Glomerular visceral epithelial cell (primary cell): ENCODE results near the gene ICOSLG.
"Not testable (repeated sequence)": the region's sequence is repeated elsewhere in the genome, so short reads cannot be mapped to it uniquely, and the experiment has no call there.

Experiments used
- DNase-seq: peaks from one replicate; pipeline ENCODE4 v3.0.0-alpha.2; 2016; ENCODE audit errors: extremely low spot score

The ICOSLG gene

DNA sequence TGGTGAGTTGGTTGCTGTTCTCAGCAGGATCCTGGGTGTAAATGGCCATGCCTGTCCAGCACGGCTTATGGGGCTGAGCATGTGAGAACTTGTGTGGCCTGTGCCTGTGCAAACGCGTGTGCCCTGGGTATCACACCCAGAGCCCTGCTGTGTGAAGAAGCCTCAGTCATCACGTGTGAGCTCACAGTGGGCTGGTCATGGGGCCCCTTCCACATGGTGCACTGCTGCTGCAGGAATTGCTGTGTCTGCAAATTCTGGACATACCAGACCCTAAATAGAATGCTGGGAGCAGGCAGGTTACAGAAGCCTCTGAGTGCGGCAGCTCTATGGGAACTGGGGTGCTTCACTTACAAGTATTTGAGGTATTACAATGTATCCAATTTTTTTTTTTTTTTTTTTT, 17.4 kb downstream of the ICOSLG start:
- DNase-seq = not testable (repeated sequence)

DNA sequence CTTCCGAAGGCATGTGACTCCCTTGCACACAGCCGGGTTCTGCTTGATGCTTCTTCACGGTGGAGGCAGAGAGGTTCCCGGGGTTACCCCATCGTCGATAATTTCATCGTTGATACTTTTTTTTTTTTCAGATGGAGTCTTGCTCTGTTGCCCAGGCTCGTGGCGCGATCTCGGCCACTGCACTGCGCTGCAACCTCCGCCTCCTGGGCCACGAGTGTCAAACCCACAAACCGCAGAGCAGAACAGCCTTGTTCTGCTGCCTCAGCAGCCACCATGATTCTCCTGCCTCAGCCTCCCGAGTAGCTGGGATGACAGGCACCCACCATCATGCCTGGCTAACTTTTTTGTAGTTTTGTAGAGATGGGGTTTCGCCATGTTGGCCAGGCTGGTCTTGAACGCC, 20.1 kb downstream of the ICOSLG start:
- not testable (repeated sequence) for DNase-seq

GRCh38 chr21:44218461-44218860, 22.3 kb downstream of the ICOSLG start:
- DNase-seq = not testable (repeated sequence)

GRCh38 chr21:44211978-44212377, 28.8 kb downstream of the ICOSLG start:
- not testable (repeated sequence) for DNase-seq

GRCh38 chr21:44211574-44211973, 29.2 kb downstream of the ICOSLG start:
- DNase-seq = not testable (repeated sequence)

DNA sequence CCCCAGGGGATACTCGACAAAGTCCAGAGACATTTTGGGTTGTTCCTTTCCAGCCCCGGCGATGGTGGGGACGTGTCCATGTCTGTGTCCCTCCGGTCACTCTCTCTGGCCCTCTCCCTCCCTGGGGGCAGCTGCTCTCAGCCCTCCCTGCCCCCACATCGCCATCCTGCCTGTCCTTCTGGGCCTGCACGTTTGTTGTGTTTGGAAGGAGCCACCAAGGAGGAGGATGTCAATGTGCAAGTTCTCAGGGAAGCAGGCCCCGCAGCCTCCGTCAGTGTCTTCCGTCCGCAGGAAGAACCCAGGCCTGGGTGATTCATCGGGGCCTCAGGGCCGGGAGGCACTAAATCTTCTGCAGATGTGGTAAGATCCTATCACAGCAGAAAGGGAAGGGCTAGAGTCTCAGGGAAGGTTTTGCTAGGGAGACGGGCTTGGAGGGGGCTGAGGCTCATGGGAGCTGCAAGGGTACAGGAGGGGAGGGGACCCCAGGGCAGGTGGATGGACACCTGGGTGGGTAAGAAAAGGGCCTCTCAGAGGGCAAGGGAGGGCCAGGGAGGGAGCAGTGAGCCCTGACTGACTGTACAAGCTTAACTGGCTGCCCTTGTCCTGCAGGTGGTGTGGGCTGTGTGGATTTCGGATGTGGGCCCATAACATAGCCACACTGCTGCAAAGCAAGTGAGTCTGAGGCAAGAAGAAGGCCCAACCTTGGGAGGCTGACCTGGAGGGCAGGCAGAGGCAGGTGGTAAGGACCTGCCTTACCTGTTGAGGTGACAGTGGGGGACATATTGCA, 32.7 kb downstream of the ICOSLG start:
- DNase-seq = not testable (repeated sequence)

DNA sequence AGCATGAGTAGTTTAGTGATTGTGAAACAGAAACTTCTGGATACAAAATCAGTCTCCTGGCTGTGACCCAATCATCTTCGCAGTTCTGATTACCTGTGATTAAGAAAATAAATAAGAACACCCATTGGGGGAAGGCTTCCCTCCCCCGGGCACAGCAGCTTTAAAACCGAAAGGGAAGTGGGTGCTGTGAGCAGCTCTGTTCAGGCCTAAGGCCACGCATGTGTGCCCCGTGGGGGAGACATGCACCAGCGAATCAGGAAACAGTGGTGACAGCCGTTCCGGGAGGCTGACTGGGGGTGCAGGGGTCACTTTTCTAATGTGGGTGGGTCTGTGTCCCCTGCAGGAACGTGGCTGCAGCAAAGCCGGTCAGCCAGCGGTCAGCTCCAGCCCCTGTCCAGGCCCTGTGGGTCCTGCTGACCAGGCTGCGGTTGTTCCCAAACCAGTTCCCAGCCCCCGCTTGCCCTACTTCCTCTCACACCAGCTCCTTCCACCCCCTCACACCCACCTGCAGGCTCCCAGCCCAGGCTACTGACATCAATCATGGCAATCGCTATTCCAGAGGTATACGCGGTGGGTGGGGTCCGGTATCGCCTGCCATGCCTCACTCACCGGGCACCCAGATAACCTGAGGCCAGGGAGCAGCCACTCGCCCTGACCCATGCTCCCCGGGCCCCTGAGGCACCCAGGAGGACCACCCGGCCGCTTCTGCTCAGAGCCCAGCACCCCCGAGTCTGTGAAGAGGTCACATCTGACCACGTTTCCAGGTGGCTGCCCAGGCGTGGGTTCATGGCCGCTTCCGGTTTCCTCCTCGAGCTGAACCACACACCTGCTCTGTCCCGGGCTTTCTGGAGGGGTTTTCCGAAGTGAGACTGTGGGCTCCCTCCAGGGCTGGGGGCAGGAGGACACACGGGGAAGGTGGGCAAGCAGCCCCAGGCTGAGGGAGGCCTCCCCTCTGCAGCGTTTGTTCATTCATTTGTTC, 33.8 kb downstream of the ICOSLG start:
- DNase-seq = not testable (repeated sequence)

DNA sequence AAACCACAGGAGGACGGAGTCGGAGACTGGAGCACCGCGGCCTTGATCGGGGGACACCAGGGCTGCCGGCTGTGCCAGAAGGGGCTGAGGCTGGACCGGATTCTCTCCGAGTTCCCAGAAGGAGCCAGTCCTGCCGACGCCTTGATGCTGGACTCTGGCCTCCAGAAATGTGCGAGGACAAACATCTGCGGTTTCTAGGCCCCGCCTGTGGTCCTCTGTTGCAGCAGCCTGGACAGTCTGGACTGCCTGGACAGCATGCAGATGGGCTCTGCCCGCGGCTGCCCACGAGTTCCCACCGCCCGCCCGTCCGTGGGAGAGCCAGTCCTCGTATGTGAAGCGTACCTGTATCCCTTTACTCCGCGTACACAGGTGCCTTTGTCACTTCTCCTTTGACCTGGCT, 34.6 kb downstream of the ICOSLG start:
- DNase-seq = not testable (repeated sequence)

DNA sequence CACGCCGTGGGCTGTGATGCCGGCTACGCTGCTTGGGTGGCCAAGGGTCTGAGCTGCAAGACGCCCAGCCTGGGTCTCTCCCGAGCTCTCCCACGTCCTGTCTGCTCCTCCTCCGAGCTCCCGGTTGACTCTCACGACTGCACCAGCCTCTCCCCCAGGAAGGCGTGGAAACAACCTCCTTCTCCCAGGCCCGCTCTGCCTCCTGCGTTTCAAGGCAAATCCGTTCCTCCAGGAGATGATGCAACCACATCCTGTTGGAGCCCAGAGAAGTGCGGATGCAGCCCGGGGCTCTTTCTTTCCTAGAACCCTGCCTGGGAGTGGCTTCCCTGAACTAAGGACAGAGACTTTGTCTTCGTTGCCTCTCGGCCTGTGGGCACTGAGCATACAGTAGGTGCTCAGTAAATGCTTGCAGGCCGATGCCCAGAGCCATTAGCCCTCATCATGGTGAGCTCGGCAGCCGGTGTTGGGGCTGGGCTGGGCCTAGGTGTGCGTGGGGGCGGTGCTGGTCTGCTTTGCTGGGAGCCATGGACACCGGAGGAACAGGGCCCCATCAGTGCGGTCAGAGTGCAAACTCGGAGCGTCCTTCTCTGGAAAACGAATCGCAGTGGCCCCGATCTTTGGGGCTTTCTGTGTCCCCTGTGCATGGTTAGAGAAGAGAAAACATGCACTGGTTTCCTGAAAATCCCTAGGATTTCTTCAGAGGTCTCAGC, 38.0 kb downstream of the ICOSLG start:
- not testable (repeated sequence) for DNase-seq

DNA sequence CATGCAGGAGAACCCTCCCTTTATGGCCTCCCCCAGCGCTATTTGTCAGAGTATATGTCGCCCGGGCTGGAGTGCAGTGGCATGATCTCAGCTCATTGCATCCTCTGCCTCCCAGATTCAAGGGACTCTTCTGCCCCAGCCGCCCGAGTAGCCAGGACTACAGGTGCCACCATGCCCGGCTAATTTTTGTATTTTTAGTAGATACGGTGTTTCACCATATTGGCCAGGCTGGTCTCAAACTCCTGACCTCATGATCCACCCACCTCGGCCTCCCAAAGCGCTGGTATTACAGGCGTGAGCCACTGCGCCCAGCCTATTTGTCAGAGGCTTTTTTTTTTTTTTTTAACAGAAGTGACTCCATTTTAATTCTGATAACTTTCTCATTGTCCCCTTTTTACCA, 40.7 kb downstream of the ICOSLG start:
- not testable (repeated sequence) for DNase-seq

DNA sequence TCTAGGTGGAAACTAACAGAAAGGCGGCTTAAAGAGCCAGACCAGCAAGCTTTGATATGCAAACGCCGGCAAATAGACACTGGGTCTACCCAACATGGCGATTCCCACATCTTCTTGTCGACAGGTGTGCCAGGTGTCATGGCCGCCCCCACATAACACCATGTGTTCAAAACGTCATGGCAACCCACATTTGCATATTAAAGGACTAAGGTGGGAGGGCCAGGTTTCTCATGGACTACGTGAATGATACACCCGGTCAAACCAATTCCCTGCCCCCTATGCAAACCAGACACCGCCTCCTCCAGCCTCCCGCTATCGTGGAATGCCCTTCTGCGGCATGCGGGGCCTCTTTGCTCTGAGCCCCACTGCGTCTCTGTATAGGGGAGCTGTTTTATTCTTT, 41.3 kb downstream of the ICOSLG start:
- no peak for DNase-seq

- not testable (repeated sequence) for DNase-seq
Measured at GRCh38 chr21:44197156-44197516, 43.6 kb downstream of the ICOSLG start.

GRCh38 chr21:44196212-44197155, 44.3 kb downstream of the ICOSLG start:
- DNase-seq = not testable (repeated sequence)

- peak; percentile 22 for DNase-seq
Measured at GRCh38 chr21:44194888-44195287, 45.9 kb downstream of the ICOSLG start.

DNA sequence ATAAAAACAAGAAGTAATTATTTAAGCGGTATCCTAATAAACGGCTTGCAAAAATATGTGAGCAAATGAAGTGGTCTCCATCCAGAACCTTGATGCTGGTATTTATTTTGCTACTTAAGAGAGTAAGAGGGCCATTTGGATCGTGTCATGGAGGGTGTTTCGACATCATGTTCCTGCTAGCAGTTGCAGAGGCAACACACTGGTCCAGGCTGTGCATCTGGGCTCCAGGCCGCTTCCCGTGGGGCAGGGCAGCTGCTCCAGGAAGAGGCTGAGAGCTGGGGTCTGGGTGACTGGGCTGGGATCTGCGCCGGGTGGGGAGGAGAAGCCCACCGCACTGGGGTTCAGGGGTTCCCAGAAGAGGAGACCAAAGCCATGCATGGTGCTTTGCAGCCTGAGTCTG, 46.3 kb downstream of the ICOSLG start:
- DNase-seq = not testable (repeated sequence)

- not testable (repeated sequence) for DNase-seq
Measured at GRCh38 chr21:44193108-44193507, 47.6 kb downstream of the ICOSLG start.

GRCh38 chr21:44190349-44191271, 50.1 kb downstream of the ICOSLG start:
- DNase-seq = not testable (repeated sequence)

GRCh38 chr21:44184862-44185261, 55.9 kb downstream of the ICOSLG start:
- not testable (repeated sequence) for DNase-seq

DNA sequence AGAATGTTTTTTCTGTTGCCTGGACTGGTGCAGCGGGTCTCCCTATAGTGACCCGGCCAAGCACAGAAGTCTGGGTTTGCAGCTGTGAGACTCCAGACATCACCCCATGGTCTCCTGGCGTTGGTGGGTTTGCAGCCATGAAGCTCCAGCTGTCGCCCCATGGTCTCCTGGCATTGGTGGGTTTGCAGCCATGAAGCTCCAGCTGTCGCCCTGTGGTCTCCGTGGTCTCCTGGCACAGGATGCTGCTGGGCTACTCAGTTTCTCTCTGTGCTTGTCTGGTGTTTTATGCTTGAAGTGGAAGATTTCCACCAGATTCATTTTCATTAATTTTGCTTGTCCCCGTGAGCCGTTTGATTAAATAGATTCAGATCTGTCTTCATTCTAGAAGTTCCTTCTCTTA, 58.5 kb downstream of the ICOSLG start:
- DNase-seq = not testable (repeated sequence)

DNA sequence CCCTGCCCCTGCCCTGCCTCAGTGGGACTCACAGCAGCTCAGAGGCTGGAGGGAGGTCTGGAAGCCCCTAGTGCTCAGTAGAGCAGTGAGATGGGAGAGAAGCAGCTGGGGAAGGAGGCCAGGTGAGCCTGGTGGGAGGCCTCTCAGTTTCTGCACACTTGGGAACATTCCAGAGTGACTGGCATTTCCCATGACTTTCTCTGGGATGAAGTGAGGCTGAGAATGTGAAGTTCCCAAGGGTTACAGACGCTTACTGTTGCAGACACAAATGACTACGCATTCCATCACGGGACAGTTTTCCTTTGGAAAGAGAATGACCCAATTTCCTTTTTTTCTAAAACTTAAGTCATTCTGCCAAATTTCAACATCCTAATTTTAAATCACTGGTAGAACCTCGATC, 59.2 kb downstream of the ICOSLG start:
- not testable (repeated sequence) for DNase-seq
